Activated T-helper 17 cell treated with anti-CD3 and anti-CD28 coated beads, Interleukin-2, amount 50 U/mL, for 72 hours (primary cell): ENCODE data around the gene TMPRSS4. TPM values are rescaled to one million over a fixed set of nuclear protein-coding genes. Genes with fewer than 3 reads are reported as not detected.

Experiments
- ATAC-seq: fragments of 150-1000 bp; cut with Tn5 transposase; replicated peaks from 2 replicates; pipeline ENCODE4 v1.10.0; 2021; ENCODE audit warnings: mild to moderate bottlenecking, moderate library complexity
- H3K27ac Mint-ChIP-seq: one replicate; pipeline ENCODE4 v1.8.0; 2022; ENCODE audit warnings: mixed read lengths
- H3K27me3 Mint-ChIP-seq: one replicate; pipeline ENCODE4 v1.8.0; 2022; ENCODE audit warnings: mixed read lengths
- H3K36me3 Mint-ChIP-seq: one replicate; pipeline ENCODE4 v1.8.0; 2022; ENCODE audit warnings: low read depth, mild to moderate bottlenecking, mixed read lengths
- H3K4me1 Mint-ChIP-seq: one replicate; pipeline ENCODE4 v1.8.0; 2022; ENCODE audit warnings: mixed read lengths
- H3K4me3 Mint-ChIP-seq: one replicate; pipeline ENCODE4 v1.8.0; 2022; ENCODE audit warnings: mild to moderate bottlenecking, mixed read lengths
- H3K9me3 Mint-ChIP-seq: one replicate; pipeline ENCODE4 v1.8.0; 2022; ENCODE audit warnings: mixed read lengths
- total RNA-seq, 2 donors: library from RNA; stranded (reverse); gene quantifications; one replicate each; pipeline ENCODE4 v1.2.3, GENCODE V29; 2022

The TMPRSS4 gene
- total RNA-seq, 2 donors from 2014 or later, result 0.11 TPM; not detected in 1

DNA sequence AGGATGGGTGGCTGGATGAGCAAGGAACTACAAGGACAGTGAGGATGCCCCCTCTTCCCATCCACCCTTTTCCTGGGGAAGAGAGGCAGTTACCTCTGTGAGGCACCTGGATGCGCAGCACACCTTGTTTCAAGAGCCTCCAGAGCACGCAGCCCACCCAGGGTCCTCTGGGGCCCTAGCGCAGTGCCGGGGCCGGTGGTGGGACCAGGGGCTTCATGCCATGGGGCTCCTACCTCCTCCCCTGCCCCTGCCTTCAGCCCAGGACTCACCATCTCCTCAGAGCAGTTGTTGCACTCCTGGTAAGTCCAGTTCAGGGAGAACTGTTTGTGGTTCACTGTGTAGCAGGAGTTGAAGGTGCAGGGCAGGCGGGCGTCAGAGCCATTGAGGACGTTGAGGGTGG is 91.4 kb downstream of the TMPRSS4 start:
- no peaks in the 10 kb centered on the region for H3K36me3 Mint-ChIP-seq

DNA sequence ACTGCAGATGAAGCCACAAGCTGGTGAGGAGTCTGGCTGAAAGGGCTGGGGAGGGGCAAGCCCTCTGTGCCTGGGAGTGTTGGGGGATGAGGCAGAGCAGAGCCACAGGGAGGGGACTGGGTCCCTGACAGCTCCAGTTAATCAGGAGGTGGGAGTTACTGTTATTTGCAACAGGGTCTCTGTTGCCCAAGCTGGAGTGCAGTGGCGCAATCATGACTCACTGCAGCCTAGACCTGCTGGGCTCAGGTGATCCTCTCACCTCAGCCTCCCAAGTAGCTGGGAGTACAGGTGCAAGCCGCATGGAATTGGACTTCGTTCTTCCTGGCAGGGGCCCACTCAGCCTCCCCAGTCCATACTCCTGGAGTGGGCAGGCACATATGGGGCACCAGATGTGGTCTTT is 91.9 kb downstream of the TMPRSS4 start:
- Mint-ChIP-seq H3K27ac (no peak overlapping the region), H3K27me3 (peaks cover 5% of the 10 kb centered on the region)

More for the DNA sequence above, 91.4 kb downstream of the TMPRSS4 start:
- no peak for ATAC-seq
- no peaks in the 10 kb centered on the region for H3K9me3 Mint-ChIP-seq
- no peak overlapping the region for H3K27ac Mint-ChIP-seq
- no peak overlapping the region for H3K4me3 Mint-ChIP-seq
- peaks cover 5% of the 10 kb centered on the region for H3K27me3 Mint-ChIP-seq
- H3K4me1 Mint-ChIP-seq, result no peaks in the 10 kb centered on the region

DNA sequence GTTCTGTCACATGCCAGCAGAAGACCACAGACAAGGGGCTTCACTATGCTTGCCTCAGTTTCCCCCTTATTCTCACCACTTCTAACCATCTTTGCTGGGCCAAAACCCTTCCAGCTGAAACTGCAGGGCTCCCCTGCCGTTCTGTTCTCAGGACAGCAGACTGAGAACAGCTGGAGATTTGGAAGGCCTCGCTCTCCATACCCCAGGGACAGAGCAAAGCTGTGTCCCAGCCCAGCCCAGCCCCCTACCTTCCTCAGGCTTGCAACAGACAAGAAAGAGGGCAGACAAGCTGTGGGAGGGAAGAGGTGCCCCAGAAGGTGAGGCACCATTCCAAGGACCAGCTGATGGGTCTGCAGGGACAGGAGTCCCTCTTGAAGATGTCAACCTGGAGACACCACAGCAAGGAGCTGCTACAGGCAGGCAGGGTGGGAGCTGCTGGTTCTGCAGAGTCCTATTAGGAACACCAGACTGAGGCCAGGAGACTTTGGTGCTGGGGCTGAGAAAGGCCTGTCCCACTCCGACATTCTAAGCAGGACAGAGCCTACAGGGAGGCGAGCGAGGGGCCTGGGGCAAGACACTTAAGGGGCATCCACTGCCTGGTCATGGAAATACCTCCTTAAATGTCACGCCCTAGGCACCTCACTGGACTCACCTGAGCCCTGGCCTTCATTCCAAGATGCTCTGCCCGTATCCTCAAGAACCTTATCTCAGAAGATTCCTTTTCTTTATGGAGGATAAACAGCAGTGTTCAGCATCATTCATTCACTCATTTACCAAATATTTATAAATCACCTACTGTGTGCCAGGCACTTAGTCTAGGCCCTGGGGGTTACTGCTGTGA is 92.6 kb downstream of the TMPRSS4 start:
- peak overlapping the region; percentile 6 for H3K27ac Mint-ChIP-seq
- no peaks in the 10 kb centered on the region for H3K36me3 Mint-ChIP-seq
- H3K9me3 Mint-ChIP-seq, result no peaks in the 10 kb centered on the region
- H3K4me3 Mint-ChIP-seq, result no peak overlapping the region
- ATAC-seq, result no peak
- H3K4me1 Mint-ChIP-seq, result no peaks in the 10 kb centered on the region
- H3K27me3 Mint-ChIP-seq, result peaks cover 5% of the 10 kb centered on the region

More for the DNA sequence above, 91.9 kb downstream of the TMPRSS4 start:
- Mint-ChIP-seq H3K9me3 (no peaks in the 10 kb centered on the region), H3K4me3 (no peak overlapping the region), H3K4me1 (no peaks in the 10 kb centered on the region), H3K36me3 (no peaks in the 10 kb centered on the region)
- ATAC-seq, result no peak

DNA sequence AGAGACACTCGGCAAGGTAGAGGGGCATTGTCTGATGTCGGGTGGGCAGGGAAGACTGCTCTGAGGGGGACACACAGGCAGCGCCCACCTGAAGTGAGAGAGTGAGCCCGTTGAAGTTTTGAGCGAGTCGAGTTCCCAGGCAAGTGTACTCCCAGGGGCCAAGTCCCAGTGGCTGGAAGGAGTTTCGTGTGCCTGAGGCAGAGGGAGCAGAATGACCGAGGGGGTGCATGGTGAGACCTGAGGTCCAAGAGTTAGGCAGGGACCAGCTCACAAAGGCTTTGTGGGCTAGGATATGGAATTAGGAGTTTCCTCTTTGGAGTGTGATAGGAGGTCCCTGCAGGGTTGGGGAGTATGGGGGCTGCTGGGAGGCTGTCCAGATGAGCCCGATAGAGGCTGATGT is 93.4 kb downstream of the TMPRSS4 start:
- ATAC-seq, result no peak
- Mint-ChIP-seq H3K27me3 (peaks cover 5% of the 10 kb centered on the region), H3K4me1 (no peaks in the 10 kb centered on the region), H3K9me3 (no peaks in the 10 kb centered on the region), H3K36me3 (no peaks in the 10 kb centered on the region), H3K27ac (peak overlapping the region; percentile 6), H3K4me3 (no peak overlapping the region)

DNA sequence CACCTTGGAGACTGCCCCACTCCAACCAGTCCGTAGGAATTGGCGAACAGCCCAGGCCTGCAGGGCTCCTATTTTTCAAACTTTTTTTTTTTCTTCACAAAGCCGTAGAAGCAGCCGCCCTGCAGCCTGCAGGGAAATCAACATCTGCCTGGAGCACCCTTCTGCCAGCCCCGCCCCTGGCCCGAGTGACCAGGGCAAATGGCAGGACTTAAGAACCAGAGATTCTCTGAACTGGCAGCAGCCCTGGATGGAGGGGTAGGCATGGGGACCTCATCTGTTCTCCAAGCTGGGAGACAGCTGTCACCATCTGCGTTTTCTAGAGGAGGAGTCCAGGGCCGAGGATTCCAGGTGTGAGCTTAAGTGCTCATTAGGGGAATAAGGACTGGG is 94.0 kb downstream of the TMPRSS4 start:
- no peaks in the 10 kb centered on the region for H3K36me3 Mint-ChIP-seq
- no peak overlapping the region for H3K4me3 Mint-ChIP-seq
- ATAC-seq, result no peak
- no peaks in the 10 kb centered on the region for H3K9me3 Mint-ChIP-seq
- peaks cover 5% of the 10 kb centered on the region for H3K27me3 Mint-ChIP-seq
- H3K27ac Mint-ChIP-seq, result no peak overlapping the region
- H3K4me1 Mint-ChIP-seq, result no peaks in the 10 kb centered on the region

Other genes with a start within 250 kb of the TMPRSS4 start
- gene FXYD6, start 200.4 kb upstream of the TMPRSS4 start, total RNA-seq, result under 1 TPM in 1 of 2 donors, not detected in 1; 0.19 TPM
- gene TMPRSS13, start 147.7 kb upstream of the TMPRSS4 start, total RNA-seq, result 1 to 10 TPM in 1 of 2 donors, under 1 TPM in 1; 0.61 to 2.1 TPM
- gene IL10RA, start 90.7 kb upstream of the TMPRSS4 start, total RNA-seq, result 100 to 1,000 TPM in 1 of 2 donors, 10 to 100 TPM in 1; 63.0 to 108 TPM
- gene SMIM35, start 9.9 kb downstream of the TMPRSS4 start, total RNA-seq, result not detected
- gene SCN4B, start 75.7 kb downstream of the TMPRSS4 start, total RNA-seq, result 1 to 10 TPM in 1 of 2 donors, under 1 TPM in 1; 0.09 to 3.3 TPM
- gene SCN2B, start 99.6 kb downstream of the TMPRSS4 start, total RNA-seq, result under 1 TPM in 1 of 2 donors, not detected in 1; 0.11 TPM
- 100 to 1,000 TPM in 1 of 2 donors, 10 to 100 TPM in 1; 74.0 to 276 TPM for gene JAML, start 147.9 kb downstream of the TMPRSS4 start, total RNA-seq
- gene MPZL3, start 175.3 kb downstream of the TMPRSS4 start, total RNA-seq, result 100 to 1,000 TPM in 1 of 2 donors, 10 to 100 TPM in 1; 31.5 to 111 TPM
- 10 to 100 TPM in 1 of 2 donors, 1 to 10 TPM in 1; 2.8 to 21.7 TPM for gene MPZL2, start 187.2 kb downstream of the TMPRSS4 start, total RNA-seq
- 100 to 1,000 TPM; 338 to 500 TPM for gene CD3E, start 227.7 kb downstream of the TMPRSS4 start, total RNA-seq